ENCODE data around the gene UNC13A. TPM values are rescaled to one million over a fixed set of nuclear protein-coding genes. Genes with fewer than 3 reads are reported as not detected.

UNC13A gene
- total RNA-seq, 1 experiment from 2014 or later, result 29.0 TPM

GRCh38 chr19:17718947-17719711, 31.0 kb upstream of the UNC13A start, which contains the start of gene MAP1S (continued):
- TF ChIP-seq, protein P1, sequence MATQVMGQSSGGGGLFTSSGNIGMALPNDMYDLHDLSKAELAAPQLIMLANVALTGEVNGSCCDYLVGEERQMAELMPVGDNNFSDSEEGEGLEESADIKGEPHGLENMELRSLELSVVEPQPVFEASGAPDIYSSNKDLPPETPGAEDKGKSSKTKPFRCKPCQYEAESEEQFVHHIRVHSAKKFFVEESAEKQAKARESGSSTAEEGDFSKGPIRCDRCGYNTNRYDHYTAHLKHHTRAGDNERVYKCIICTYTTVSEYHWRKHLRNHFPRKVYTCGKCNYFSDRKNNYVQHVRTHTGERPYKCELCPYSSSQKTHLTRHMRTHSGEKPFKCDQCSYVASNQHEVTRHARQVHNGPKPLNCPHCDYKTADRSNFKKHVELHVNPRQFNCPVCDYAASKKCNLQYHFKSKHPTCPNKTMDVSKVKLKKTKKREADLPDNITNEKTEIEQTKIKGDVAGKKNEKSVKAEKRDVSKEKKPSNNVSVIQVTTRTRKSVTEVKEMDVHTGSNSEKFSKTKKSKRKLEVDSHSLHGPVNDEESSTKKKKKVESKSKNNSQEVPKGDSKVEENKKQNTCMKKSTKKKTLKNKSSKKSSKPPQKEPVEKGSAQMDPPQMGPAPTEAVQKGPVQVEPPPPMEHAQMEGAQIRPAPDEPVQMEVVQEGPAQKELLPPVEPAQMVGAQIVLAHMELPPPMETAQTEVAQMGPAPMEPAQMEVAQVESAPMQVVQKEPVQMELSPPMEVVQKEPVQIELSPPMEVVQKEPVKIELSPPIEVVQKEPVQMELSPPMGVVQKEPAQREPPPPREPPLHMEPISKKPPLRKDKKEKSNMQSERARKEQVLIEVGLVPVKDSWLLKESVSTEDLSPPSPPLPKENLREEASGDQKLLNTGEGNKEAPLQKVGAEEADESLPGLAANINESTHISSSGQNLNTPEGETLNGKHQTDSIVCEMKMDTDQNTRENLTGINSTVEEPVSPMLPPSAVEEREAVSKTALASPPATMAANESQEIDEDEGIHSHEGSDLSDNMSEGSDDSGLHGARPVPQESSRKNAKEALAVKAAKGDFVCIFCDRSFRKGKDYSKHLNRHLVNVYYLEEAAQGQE (IDR thresholded peaks at IDR 0.05; ENCODE audit: low read depth), result no peak
- TF ChIP-seq TCF7L2 (IDR thresholded peaks at IDR 0.05; ENCODE audit: borderline replicate concordance, extremely low read depth, insufficient read depth, insufficient read length), result peak; percentile 25
- TF ChIP-seq JUND (IDR thresholded peaks at IDR 0.05), result no peak

DNA sequence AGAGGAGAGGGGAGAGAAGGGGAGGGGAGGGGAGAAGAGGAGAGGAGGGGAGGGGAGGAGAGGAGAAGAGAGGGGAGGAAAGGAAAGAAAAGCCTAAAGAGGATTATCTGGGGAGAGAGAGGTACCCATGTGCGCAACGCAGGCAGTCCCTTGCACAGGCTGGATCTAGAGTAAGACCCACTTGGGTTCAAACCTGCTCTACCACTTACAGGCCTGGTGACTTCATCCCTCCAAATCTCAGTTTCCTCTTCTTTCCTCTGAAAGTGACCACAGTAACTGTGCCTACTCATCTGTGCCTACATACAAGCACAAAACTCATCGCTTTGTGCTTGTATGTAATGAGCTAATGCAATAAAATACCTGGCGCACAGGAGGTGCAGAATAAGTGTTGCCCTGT, 30.4 kb upstream of the UNC13A start:
- Histone ChIP-seq H3K4me1 (ENCODE audit: control insufficient read depth in 1 of 2, insufficient read depth in 2 of 2, low read length in 2 of 2) (peaks cover 13 to 35% of the 10 kb centered on the region in 2 experiments), H3K79me2 (ENCODE audit: insufficient read depth, low read length) (peaks cover 31% of the 10 kb centered on the region), H3K4me2 (ENCODE audit: low read length) (peak overlapping the region; percentile 82), H3K4me3 (replicated peaks in 1 of 2; ENCODE audit: low read depth in 1 of 2, low read length in 2 of 2) (peak overlapping the region; percentile 91 to 97), H2AFZ (ENCODE audit: low read depth, low read length, poor library complexity, severe bottlenecking) (peak overlapping the region; percentile 34), H3K36me3 (ENCODE audit: control insufficient read depth in 1 of 2, insufficient read depth in 2 of 2, low read length in 2 of 2) (peaks cover 4% of the 10 kb centered on the region in 2 experiments; a peak in 2 of 4 replicates), H4K20me1 (ENCODE audit: insufficient read depth) (no peaks in the 10 kb centered on the region), H3K9me2 (ENCODE audit: insufficient read depth) (no peaks in the 10 kb centered on the region), H3K9ac (ENCODE audit: low read length) (peak overlapping the region; percentile 82), H3K27me3 (ENCODE audit: insufficient read depth, low read length) (no peaks in the 10 kb centered on the region), H3K27ac (ENCODE audit: low read depth, low read length) (peak overlapping the region; percentile 66; the same call in 1 of the 2 replicates), H3K9me3 (ENCODE audit: control insufficient read depth in 1 of 2, insufficient read depth in 1 of 2, low read depth in 1 of 2, low read length in 2 of 2) (no peaks in the 10 kb centered on the region)
- RAD21 ChIA-PET (ENCODE audit: low non-redundant PET in 1 of 2, low total read pairs in 2 of 2, uncharacterized antibody in 2 of 2, unreplicated experiment in 2 of 2), result interaction anchor here in 1 of 2 experiments (0.9 kb wide), 1 partner anchor 48 kb away, joined by 4 read pairs; no protein-coding TSS in a partner anchor
- BruUV-seq (replicated peaks), result no TSS peak
- CTCF ChIA-PET, result interaction anchor here (1.4 to 1.6 kb wide), 2 partner anchors 12 to 15 kb away, joined by 3 to 4 read pairs; no protein-coding TSS in a partner anchor
- intact Hi-C loops (cut with micrococcal nuclease), result loop anchor here (5.0 kb wide), 1 partner anchor 49 kb away; no protein-coding TSS in a partner anchor
- POLR2A ChIA-PET, result interaction anchor here (0.7 to 1.4 kb wide), 3 partner anchors 11 to 279 kb away, joined by 3 to 4 read pairs (median 3); no protein-coding TSS in a partner anchor
- DNase-seq (ENCODE audit: low read depth, low spot score) (no peak), ATAC-seq (no peak)
- TF ChIP-seq MAX (IDR thresholded peaks at IDR 0.05), result no peak
- no peak for TF ChIP-seq ZFX (IDR thresholded peaks at IDR 0.05)
- TF ChIP-seq, protein P2, sequence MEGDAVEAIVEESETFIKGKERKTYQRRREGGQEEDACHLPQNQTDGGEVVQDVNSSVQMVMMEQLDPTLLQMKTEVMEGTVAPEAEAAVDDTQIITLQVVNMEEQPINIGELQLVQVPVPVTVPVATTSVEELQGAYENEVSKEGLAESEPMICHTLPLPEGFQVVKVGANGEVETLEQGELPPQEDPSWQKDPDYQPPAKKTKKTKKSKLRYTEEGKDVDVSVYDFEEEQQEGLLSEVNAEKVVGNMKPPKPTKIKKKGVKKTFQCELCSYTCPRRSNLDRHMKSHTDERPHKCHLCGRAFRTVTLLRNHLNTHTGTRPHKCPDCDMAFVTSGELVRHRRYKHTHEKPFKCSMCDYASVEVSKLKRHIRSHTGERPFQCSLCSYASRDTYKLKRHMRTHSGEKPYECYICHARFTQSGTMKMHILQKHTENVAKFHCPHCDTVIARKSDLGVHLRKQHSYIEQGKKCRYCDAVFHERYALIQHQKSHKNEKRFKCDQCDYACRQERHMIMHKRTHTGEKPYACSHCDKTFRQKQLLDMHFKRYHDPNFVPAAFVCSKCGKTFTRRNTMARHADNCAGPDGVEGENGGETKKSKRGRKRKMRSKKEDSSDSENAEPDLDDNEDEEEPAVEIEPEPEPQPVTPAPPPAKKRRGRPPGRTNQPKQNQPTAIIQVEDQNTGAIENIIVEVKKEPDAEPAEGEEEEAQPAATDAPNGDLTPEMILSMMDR (IDR thresholded peaks at IDR 0.05 in 2 of 3, conservative IDR thresholded peaks at IDR 0.05 in 1 of 3; ENCODE audit: borderline replicate concordance in 1 of 3, insufficient read depth in 1 of 3, low read depth in 2 of 3, low read length in 2 of 3), result no peak
- no peak for TF ChIP-seq JUND (IDR thresholded peaks at IDR 0.05)
- no peak for TF ChIP-seq SIN3A (IDR thresholded peaks at IDR 0.05; ENCODE audit: low read depth)
- no peak for TF ChIP-seq SP1 (IDR thresholded peaks at IDR 0.05; ENCODE audit: low read depth)
- TF ChIP-seq, protein P1 (IDR thresholded peaks at IDR 0.05; ENCODE audit: low read depth), result no peak
- no peak for TF ChIP-seq FOSL1 (IDR thresholded peaks at IDR 0.05; ENCODE audit: low read depth)
- TF ChIP-seq YY1 (IDR thresholded peaks at IDR 0.05; ENCODE audit: extremely low read depth, insufficient replicate concordance, low read depth, low read length), result no peak
- no peak for TF ChIP-seq EZH2phosphoT487 (IDR thresholded peaks at IDR 0.05; ENCODE audit: borderline replicate concordance)
- TF ChIP-seq SRF (IDR thresholded peaks at IDR 0.05; ENCODE audit: low read depth), result no peak
- TF ChIP-seq RAD21 (IDR thresholded peaks at IDR 0.05; ENCODE audit: low read depth), result no peak
- no peak for TF ChIP-seq ELF1 (IDR thresholded peaks at IDR 0.05; ENCODE audit: borderline replicate concordance, low read depth)

Data from HCT116 (cell line).